ENCODE measurements around the gene CLDN24. TPM values are rescaled to one million over a fixed set of nuclear protein-coding genes. Genes with fewer than 3 reads are reported as not detected.
"Not testable (repeated sequence)": the region's sequence is repeated elsewhere in the genome, so short reads cannot be mapped to it uniquely, and the experiment has no call there.

The CLDN24 gene
- polyA plus RNA-seq, 12 donors, result 0.30 to 0.34 TPM; not detected in 10

- DNase-seq, result no peak
These were observed 25.3 kb upstream of the CLDN24 start for GRCh38 chr4:183347566-183347965.

- DNase-seq, result no peak
These were observed 24.9 kb upstream of the CLDN24 start for GRCh38 chr4:183347146-183347545.

- no peak for DNase-seq
These were observed 23.0 kb upstream of the CLDN24 start for GRCh38 chr4:183345261-183345660.

- no peak for DNase-seq
These were observed 22.5 kb upstream of the CLDN24 start for GRCh38 chr4:183344523-183345255.

- DNase-seq, result no peak
These were observed 21.5 kb upstream of the CLDN24 start for GRCh38 chr4:183343730-183344129.

- DNase-seq, result peak; percentile 9
These were observed 20.6 kb upstream of the CLDN24 start for GRCh38 chr4:183342541-183343533.

GRCh38 chr4:183337833-183338232, 15.6 kb upstream of the CLDN24 start:
- DNase-seq, result no peak

GRCh38 chr4:183337349-183337748, 15.1 kb upstream of the CLDN24 start:
- no peak for DNase-seq

- no peak for DNase-seq
These were observed 13.2 kb upstream of the CLDN24 start for GRCh38 chr4:183335369-183335940.

GRCh38 chr4:183333983-183334382, 11.8 kb upstream of the CLDN24 start:
- DNase-seq, result no peak

GRCh38 chr4:183333202-183333601, 11.0 kb upstream of the CLDN24 start:
- no peak for DNase-seq

GRCh38 chr4:183332447-183332846, 10.2 kb upstream of the CLDN24 start:
- DNase-seq, result no peak

- DNase-seq, result no peak
These were observed 8.6 kb upstream of the CLDN24 start for GRCh38 chr4:183330841-183331240.

GRCh38 chr4:183329954-183330742, 7.9 kb upstream of the CLDN24 start:
- DNase-seq, result no peak

GRCh38 chr4:183329244-183329643, 7.0 kb upstream of the CLDN24 start:
- DNase-seq, result no peak

- DNase-seq, result no peak
These were observed 6.6 kb upstream of the CLDN24 start for GRCh38 chr4:183328832-183329231.

GRCh38 chr4:183327827-183328226, 5.6 kb upstream of the CLDN24 start:
- DNase-seq, result no peak

GRCh38 chr4:183326853-183327252, 4.6 kb upstream of the CLDN24 start:
- DNase-seq, result no peak

GRCh38 chr4:183326387-183326786, 4.2 kb upstream of the CLDN24 start:
- not testable (repeated sequence) for DNase-seq

GRCh38 chr4:183324619-183325018, 2.4 kb upstream of the CLDN24 start:
- DNase-seq, result no peak

GRCh38 chr4:183324056-183324455, 1.8 kb upstream of the CLDN24 start:
- DNase-seq, result not testable (repeated sequence)

GRCh38 chr4:183323295-183323694, 1.1 kb upstream of the CLDN24 start:
- DNase-seq, result no peak
